GM12878 (cell line): Measurements from ENCODE around the gene LRCH4. TPM values are rescaled to one million over a fixed set of nuclear protein-coding genes. Genes with fewer than 3 reads are reported as not detected.

Experiments
- ATAC-seq: fragments of 200-7000 bp; cut with Tn5 transposase; 3 replicates; pipeline ENCODE4 v1.9.1; 2020; ENCODE audit warnings: mild to moderate bottlenecking, moderate library complexity
- BruUV-seq: library from RNA; stranded (reverse); fragments of 400-500 nt; replicated peaks from 2 replicates; lab custom pipeline; 2021; lab: Mats Ljungman, UMichigan
- CTCF ChIA-PET: fragments of 300-600 bp; sonication (Branson Sonifier 250); formaldehyde crosslinking; extraction: SDS; loops from one replicate; lab custom pipeline; 2021; ENCODE audit warnings: inconsistent platforms; lab: Yijun Ruan, JAX
- POLR2A ChIA-PET: fragments of 350-600 bp; formaldehyde crosslinking; extraction: SDS; loops from one replicate; lab custom pipeline; 2021; ENCODE audit warnings: inconsistent platforms; lab: Charles Lee
- RAD21 ChIA-PET: fragments of 300-600 bp; sonication (Branson Sonifier 250); formaldehyde crosslinking; loops from one replicate; lab custom pipeline; 2023; ENCODE audit warnings: antibody characterized with exemption; ENCODE audit not compliant: unreplicated experiment; lab: Charles Lee
- SMC1A ChIA-PET: fragments of 300-600 bp; sonication (Branson Sonifier 250); formaldehyde crosslinking; loops from one replicate; lab custom pipeline; 2023; ENCODE audit not compliant: unreplicated experiment, uncharacterized antibody; lab: Charles Lee
- DNase-seq: peaks from one replicate; pipeline ENCODE4 v3.0.0-alpha.2; 2011; ENCODE audit warnings: low read depth, low spot score
- FAIRE-seq: peaks from 3 replicates; lab custom pipeline; 2011; peaks lifted over from hg19 to GRCh38; lab: Jason Lieb, UNC
- H2AFZ ChIP-seq: 2 replicates; pipeline ENCODE4 v1.6.0; 2011; ENCODE audit warnings: low read depth, low read length, control low read depth; ENCODE audit not compliant: control insufficient read depth
- H3K27ac ChIP-seq: 2 replicates; pipeline ENCODE4 v1.5.1; 2011; ENCODE audit warnings: control low read depth; ENCODE audit not compliant: control insufficient read depth, insufficient read depth
- H3K27me3 ChIP-seq, 2 experiments: replicated peaks in 1 of 2; 2 replicates each; pipeline versions ENCODE4 v1.6.0 to v1.6.1; 2011; ENCODE audit warnings: low read length in 1 of 2; ENCODE audit not compliant: control insufficient read depth in 2 of 2, insufficient read depth in 2 of 2
- H3K36me3 ChIP-seq, 2 experiments: 2 replicates each; pipeline ENCODE4 v1.5.1; 2011; ENCODE audit warnings: low read length in 1 of 2; ENCODE audit not compliant: control insufficient read depth in 2 of 2, insufficient read depth in 2 of 2
- H3K4me1 ChIP-seq: 2 replicates; pipeline ENCODE4 v1.6.1; 2011; ENCODE audit warnings: mild to moderate bottlenecking, low read length, moderate library complexity, mixed read lengths; ENCODE audit not compliant: control insufficient read depth, insufficient read depth
- H3K4me2 ChIP-seq: 2 replicates; pipeline ENCODE4 v1.6.0; 2011; ENCODE audit warnings: control low read depth; ENCODE audit not compliant: control insufficient read depth, insufficient read depth
- H3K4me3 ChIP-seq: fragments of 200-600 bp; sonication (generic); 2 replicates; pipeline ENCODE4 v1.5.1; 2016
- H3K79me2 ChIP-seq: 2 replicates; pipeline ENCODE4 v1.6.0; 2011; ENCODE audit warnings: low read length; ENCODE audit not compliant: control insufficient read depth, insufficient read depth
- H3K9ac ChIP-seq: 2 replicates; pipeline ENCODE4 v1.8.0; 2011; ENCODE audit warnings: low read length, control low read depth, mixed read lengths; ENCODE audit not compliant: control insufficient read depth, insufficient read depth
- H3K9me3 ChIP-seq: replicated peaks from 3 replicates; pipeline ENCODE4 v1.5.1; 2011; ENCODE audit warnings: mild to moderate bottlenecking, low read length; ENCODE audit not compliant: control insufficient read depth, insufficient read depth
- H4K20me1 ChIP-seq: 2 replicates; pipeline ENCODE4 v1.6.0; 2011; ENCODE audit not compliant: control insufficient read depth, insufficient read depth
- BACH1 ChIP-seq: fragments of 450-650 bp; IDR thresholded peaks from 2 replicates; pipeline ENCODE4 v1.6.1; 2017; ENCODE audit warnings: mild to moderate bottlenecking, borderline replicate concordance
- BMI1 ChIP-seq: fragments of 450-650 bp; IDR thresholded peaks from 2 replicates; pipeline ENCODE4 v1.6.1; 2016; ENCODE audit warnings: mild to moderate bottlenecking, moderate library complexity, borderline replicate concordance
- ELK1 ChIP-seq: IDR thresholded peaks from 2 replicates; pipeline ENCODE4 v1.6.1; 2012; ENCODE audit warnings: low read depth, low read length, improper control_type of control experiment
- HCFC1 ChIP-seq: fragments of 150-350 bp; IDR thresholded peaks from 2 replicates; pipeline ENCODE4 v1.6.1; 2014; ENCODE audit warnings: low read length
- HDGF ChIP-seq: fragments of 450-650 bp; IDR thresholded peaks from 2 replicates; pipeline ENCODE4 v1.6.1; 2016; ENCODE audit warnings: antibody characterized with exemption
- IRF5 ChIP-seq: fragments of 450-650 bp; IDR thresholded peaks from 2 replicates; pipeline ENCODE4 v1.6.1; 2017; ENCODE audit warnings: borderline replicate concordance
- KDM1A ChIP-seq: fragments of 200-600 bp; sonication (generic); IDR thresholded peaks from 2 replicates; pipeline ENCODE4 v1.6.1; 2016; ENCODE audit warnings: borderline replicate concordance
- NBN ChIP-seq: fragments of 450-650 bp; IDR thresholded peaks from 2 replicates; pipeline ENCODE4 v1.6.1; 2016
- NFIC ChIP-seq: IDR thresholded peaks from 2 replicates; pipeline ENCODE4 v1.6.1; 2012; ENCODE audit warnings: low read depth, mild to moderate bottlenecking, inconsistent platforms, low read length, moderate library complexity
- NFXL1 ChIP-seq: fragments of 450-650 bp; IDR thresholded peaks from 2 replicates; pipeline ENCODE4 v1.6.1; 2017; ENCODE audit warnings: antibody characterized with exemption, mild to moderate bottlenecking, borderline replicate concordance
- NR2C1 ChIP-seq: fragments of 450-650 bp; IDR thresholded peaks from 2 replicates; pipeline ENCODE4 v1.6.1; 2017; ENCODE audit warnings: antibody characterized with exemption, mild to moderate bottlenecking, moderate library complexity
- NR2F1 ChIP-seq: fragments of 450-650 bp; conservative IDR thresholded peaks from 2 replicates; pipeline ENCODE4 v1.6.1; 2017; ENCODE audit warnings: mild to moderate bottlenecking
- PAX8 ChIP-seq: fragments of 450-650 bp; IDR thresholded peaks from 2 replicates; pipeline ENCODE4 v1.6.1; 2017; ENCODE audit warnings: mild to moderate bottlenecking, moderate library complexity
- PML ChIP-seq: IDR thresholded peaks from 2 replicates; pipeline ENCODE4 v1.6.1; 2012; ENCODE audit warnings: low read length, inconsistent platforms
- POU2F2 ChIP-seq: IDR thresholded peaks from 3 replicates; pipeline ENCODE4 v1.6.1; 2011; ENCODE audit warnings: low read depth, mild to moderate bottlenecking, low read length, borderline replicate concordance
- TBL1XR1 ChIP-seq: IDR thresholded peaks from 2 replicates; pipeline ENCODE4 v1.6.1; 2012; ENCODE audit warnings: low read depth, low read length, improper control_type of control experiment
- YBX1 ChIP-seq: fragments of 450-650 bp; IDR thresholded peaks from 2 replicates; pipeline ENCODE4 v1.6.1; 2016; ENCODE audit warnings: antibody characterized with exemption
- ZNF622 ChIP-seq: fragments of 450-650 bp; IDR thresholded peaks from 2 replicates; pipeline ENCODE4 v1.6.1; 2017; ENCODE audit warnings: mild to moderate bottlenecking, inconsistent platforms
- WGBS: methylation state at CpG from one replicate; pipeline ENCODE4 v1.1.6; 2016; ENCODE audit warnings: low lambda C conversion rate; ENCODE audit not compliant: insufficient replicate concordance, insufficient coverage; ENCODE audit errors: missing lambda C conversion rate; 5-methylcytosine and 5-hydroxymethylcytosine counted together
- in situ Hi-C: fragments of 300-500 bp; cut with MboI; formaldehyde crosslinking; loops from 9 replicates; pipeline ENCODE4 v1.14.3; 2018; ENCODE audit warnings: mixed read lengths
- intact Hi-C: fragments of 100-400 bp; cut with micrococcal nuclease; formaldehyde crosslinking; loops from one replicate; pipeline ENCODE4 v1.14.2; 2022; ENCODE audit not compliant: unreplicated experiment
- polyA plus RNA-seq, 11 experiments: library from polyadenylated mRNA; depleted of rRNA in 4 of 11; unstranded in 6 of 11; stranded (reverse) in 5 of 11; fragments of >200 nt; fragmentation: Nextera tagmentation in 4 of 11; fragmentation: Illumina TruSeq in 1 of 11; extraction: Ambion mirVana in 4 of 11; extraction: Trizol in 1 of 11; gene quantifications; 1 replicate in 1 of 11; 2 replicates in 10 of 11; pipeline versions ENCODE4 v1.2.1 to v1.2.3, GENCODE V29; 2011 to 2016; ENCODE audit warnings: inconsistent platforms in 2 of 11, missing spikeins in 2 of 11, low read depth in 1 of 11
- total RNA-seq, 4 experiments: library from RNA; depleted of rRNA in 3 of 4; stranded (reverse); fragments of >200 nt in 3 of 4; fragmentation: Illumina TruSeq in 1 of 4; extraction: Trizol in 1 of 4; gene quantifications; 2 replicates each; pipeline versions ENCODE4 v1.2.1 to v1.2.3, GENCODE V29; 2013 to 2021
- TF ChIP-seq, protein P1 (sequence below): fragments of 150-350 bp; IDR thresholded peaks from 2 replicates; pipeline ENCODE4 v1.6.1; 2014; ENCODE audit warnings: mild to moderate bottlenecking, low read depth, low read length
- TF ChIP-seq, protein P2 (sequence below): fragments of 450-650 bp; IDR thresholded peaks from 2 replicates; pipeline ENCODE4 v1.6.1; 2017; ENCODE audit warnings: mild to moderate bottlenecking, moderate library complexity

Gene LRCH4
- total and polyA plus RNA-seq, 10 of the 15 experiments (the other 5 are each of a cell fraction or from before 2014, with no cell fraction given), result 0.58 to 96.7 (median 28.4) TPM

GRCh38 chr7:100621554-100621953, 35.6 kb upstream of the LRCH4 start (continued):
- TF ChIP-seq PAX8 (no peak), HCFC1 (no peak), NBN (no peak), NFIC (no peak), NR2F1 (no peak), POU2F2 (no peak), BMI1 (no peak)
- TF ChIP-seq, protein P1, sequence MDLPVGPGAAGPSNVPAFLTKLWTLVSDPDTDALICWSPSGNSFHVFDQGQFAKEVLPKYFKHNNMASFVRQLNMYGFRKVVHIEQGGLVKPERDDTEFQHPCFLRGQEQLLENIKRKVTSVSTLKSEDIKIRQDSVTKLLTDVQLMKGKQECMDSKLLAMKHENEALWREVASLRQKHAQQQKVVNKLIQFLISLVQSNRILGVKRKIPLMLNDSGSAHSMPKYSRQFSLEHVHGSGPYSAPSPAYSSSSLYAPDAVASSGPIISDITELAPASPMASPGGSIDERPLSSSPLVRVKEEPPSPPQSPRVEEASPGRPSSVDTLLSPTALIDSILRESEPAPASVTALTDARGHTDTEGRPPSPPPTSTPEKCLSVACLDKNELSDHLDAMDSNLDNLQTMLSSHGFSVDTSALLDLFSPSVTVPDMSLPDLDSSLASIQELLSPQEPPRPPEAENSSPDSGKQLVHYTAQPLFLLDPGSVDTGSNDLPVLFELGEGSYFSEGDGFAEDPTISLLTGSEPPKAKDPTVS, result no peak

- Histone ChIP-seq H4K20me1 (no peaks in the 10 kb centered on the region), H3K4me2 (no peak overlapping the region), H3K4me3 (no peak overlapping the region), H3K79me2 (no peaks in the 10 kb centered on the region), H3K4me1 (no peaks in the 10 kb centered on the region), H2AFZ (no peak overlapping the region), H3K27ac (no peak overlapping the region), H3K27me3 (no peaks in the 10 kb centered on the region), H3K36me3 (no peaks in the 10 kb centered on the region), H3K9me3 (no peaks in the 10 kb centered on the region), H3K9ac (no peak overlapping the region)
- RAD21 ChIA-PET, result no interaction called here
- 82% methylated on average over 17 of the region's 23 CpGs for WGBS
- ATAC-seq, result no peak
- intact Hi-C loops (no loop called here), in situ Hi-C loops (no loop called here)
- DNase-seq, result no peak
- CTCF ChIA-PET, result no interaction called here
- no TSS peak for BruUV-seq
- SMC1A ChIA-PET, result no interaction called here
- POLR2A ChIA-PET, result no interaction called here
- FAIRE-seq, result no peak
- TF ChIP-seq NFXL1 (no peak), ZNF622 (no peak), NR2C1 (no peak), HDGF (no peak), YBX1 (no peak), KDM1A (no peak), PML (no peak), TBL1XR1 (no peak), ELK1 (no peak), BACH1 (no peak), IRF5 (no peak)
- TF ChIP-seq, protein P2, sequence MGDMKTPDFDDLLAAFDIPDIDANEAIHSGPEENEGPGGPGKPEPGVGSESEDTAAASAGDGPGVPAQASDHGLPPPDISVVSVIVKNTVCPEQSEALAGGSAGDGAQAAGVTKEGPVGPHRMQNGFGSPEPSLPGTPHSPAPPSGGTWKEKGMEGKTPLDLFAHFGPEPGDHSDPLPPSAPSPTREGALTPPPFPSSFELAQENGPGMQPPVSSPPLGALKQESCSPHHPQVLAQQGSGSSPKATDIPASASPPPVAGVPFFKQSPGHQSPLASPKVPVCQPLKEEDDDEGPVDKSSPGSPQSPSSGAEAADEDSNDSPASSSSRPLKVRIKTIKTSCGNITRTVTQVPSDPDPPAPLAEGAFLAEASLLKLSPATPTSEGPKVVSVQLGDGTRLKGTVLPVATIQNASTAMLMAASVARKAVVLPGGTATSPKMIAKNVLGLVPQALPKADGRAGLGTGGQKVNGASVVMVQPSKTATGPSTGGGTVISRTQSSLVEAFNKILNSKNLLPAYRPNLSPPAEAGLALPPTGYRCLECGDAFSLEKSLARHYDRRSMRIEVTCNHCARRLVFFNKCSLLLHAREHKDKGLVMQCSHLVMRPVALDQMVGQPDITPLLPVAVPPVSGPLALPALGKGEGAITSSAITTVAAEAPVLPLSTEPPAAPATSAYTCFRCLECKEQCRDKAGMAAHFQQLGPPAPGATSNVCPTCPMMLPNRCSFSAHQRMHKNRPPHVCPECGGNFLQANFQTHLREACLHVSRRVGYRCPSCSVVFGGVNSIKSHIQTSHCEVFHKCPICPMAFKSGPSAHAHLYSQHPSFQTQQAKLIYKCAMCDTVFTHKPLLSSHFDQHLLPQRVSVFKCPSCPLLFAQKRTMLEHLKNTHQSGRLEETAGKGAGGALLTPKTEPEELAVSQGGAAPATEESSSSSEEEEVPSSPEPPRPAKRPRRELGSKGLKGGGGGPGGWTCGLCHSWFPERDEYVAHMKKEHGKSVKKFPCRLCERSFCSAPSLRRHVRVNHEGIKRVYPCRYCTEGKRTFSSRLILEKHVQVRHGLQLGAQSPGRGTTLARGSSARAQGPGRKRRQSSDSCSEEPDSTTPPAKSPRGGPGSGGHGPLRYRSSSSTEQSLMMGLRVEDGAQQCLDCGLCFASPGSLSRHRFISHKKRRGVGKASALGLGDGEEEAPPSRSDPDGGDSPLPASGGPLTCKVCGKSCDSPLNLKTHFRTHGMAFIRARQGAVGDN, result no peak
These were observed 34.9 kb upstream of the LRCH4 start for GRCh38 chr7:100620804-100621203.
